Stimulated activated CD4-positive, alpha-beta T cell treated with anti-CD3 and anti-CD28 coated beads, Interleukin-15, amount 100 ng/mL, for 48 hours (primary cell): ENCODE data around the gene PIK3R5.
"Not testable (repeated sequence)": the region's sequence is repeated elsewhere in the genome, so short reads cannot be mapped to it uniquely, and the experiment has no call there.

Experiments
- DNase-seq, 2 donors: peaks; one replicate each; pipeline ENCODE4 v3.0.0-alpha.2; 2020; ENCODE audit warnings: low read depth in 2 of 2

The PIK3R5 gene

GRCh38 chr17:8986295-8986694, 20.8 kb upstream of the PIK3R5 start:
- DNase-seq = no peak

GRCh38 chr17:8985054-8985701, 19.7 kb upstream of the PIK3R5 start:
- DNase-seq = no peak

- not testable (repeated sequence) for DNase-seq
Observed at GRCh38 chr17:8984225-8984624, 18.7 kb upstream of the PIK3R5 start.

- no peak for DNase-seq
Observed at GRCh38 chr17:8981443-8981842, 15.9 kb upstream of the PIK3R5 start.

GRCh38 chr17:8979715-8980114, 14.2 kb upstream of the PIK3R5 start:
- DNase-seq = no peak

- no peak for DNase-seq
Observed at GRCh38 chr17:8976638-8977037, 11.1 kb upstream of the PIK3R5 start.

GRCh38 chr17:8975091-8975725, 9.7 kb upstream of the PIK3R5 start:
- DNase-seq = no peak

- no peak for DNase-seq
Observed at GRCh38 chr17:8969901-8970300, 4.4 kb upstream of the PIK3R5 start.

GRCh38 chr17:8968503-8968902, 3.0 kb upstream of the PIK3R5 start:
- DNase-seq = no peak

- DNase-seq = no peak
Observed at GRCh38 chr17:8967861-8968260, 2.4 kb upstream of the PIK3R5 start.

- DNase-seq = no peak
Observed at GRCh38 chr17:8966926-8967325, 1.4 kb upstream of the PIK3R5 start.

GRCh38 chr17:8964801-8965393, 610 bp downstream of the PIK3R5 start:
- no peak for DNase-seq

- no peak for DNase-seq
Observed at GRCh38 chr17:8963647-8964258, 1.8 kb downstream of the PIK3R5 start.

- DNase-seq = no peak
Observed at GRCh38 chr17:8963014-8963413, 2.5 kb downstream of the PIK3R5 start.

GRCh38 chr17:8961829-8962228, 3.7 kb downstream of the PIK3R5 start:
- no peak for DNase-seq

- DNase-seq = no peak
Observed at GRCh38 chr17:8960325-8961140, 5.0 kb downstream of the PIK3R5 start.

- no peak for DNase-seq
Observed at GRCh38 chr17:8959312-8959918, 6.1 kb downstream of the PIK3R5 start.

GRCh38 chr17:8957721-8958120, 7.8 kb downstream of the PIK3R5 start:
- DNase-seq = no peak

GRCh38 chr17:8956465-8956902, 9.0 kb downstream of the PIK3R5 start:
- DNase-seq = no peak

GRCh38 chr17:8955021-8955959, 10.2 kb downstream of the PIK3R5 start:
- DNase-seq = no peak
